Measurements from ENCODE around the gene RNF212B. TPM values are rescaled to one million over a fixed set of nuclear protein-coding genes. Genes with fewer than 3 reads are reported as not detected.

Gene RNF212B
- total RNA-seq, 1 donor from 2014 or later: not detected

GRCh38 chr14:23307146-23307530 lies 69.4 kb downstream of the RNF212B start:
- no peaks in the 10 kb centered on the region for H3K36me3 Mint-ChIP-seq (ENCODE audit: low read depth)
- H3K27me3 Mint-ChIP-seq (ENCODE audit: low read depth): no peaks in the 10 kb centered on the region
- H3K4me3 Mint-ChIP-seq: peak overlapping the region; percentile 93

GRCh38 chr14:23307687-23308644 lies 70.2 kb downstream of the RNF212B start:
- H3K9me3 Mint-ChIP-seq: no peaks in the 10 kb centered on the region
- no peak for DNase-seq (ENCODE audit: low read depth, low spot score)
- peak overlapping the region; percentile 93 for H3K4me3 Mint-ChIP-seq
- peaks cover 37% of the 10 kb centered on the region for H3K4me1 Mint-ChIP-seq
- no peak overlapping the region for H3K27ac Mint-ChIP-seq (ENCODE audit: unreplicated experiment)
- no peaks in the 10 kb centered on the region for H3K36me3 Mint-ChIP-seq (ENCODE audit: low read depth)
- H3K27me3 Mint-ChIP-seq (ENCODE audit: low read depth): no peaks in the 10 kb centered on the region
- no peak for TF ChIP-seq CTCF (conservative IDR thresholded peaks at IDR 0.05)

More at GRCh38 chr14:23307146-23307530, 69.4 kb downstream of the RNF212B start:
- Mint-ChIP-seq H3K4me1 (peaks cover 42% of the 10 kb centered on the region), H3K27ac (ENCODE audit: unreplicated experiment) (peak overlapping the region; percentile 96), H3K9me3 (no peaks in the 10 kb centered on the region)
- DNase-seq (ENCODE audit: low read depth, low spot score): no peak
- no peak for TF ChIP-seq CTCF (conservative IDR thresholded peaks at IDR 0.05)

DNA sequence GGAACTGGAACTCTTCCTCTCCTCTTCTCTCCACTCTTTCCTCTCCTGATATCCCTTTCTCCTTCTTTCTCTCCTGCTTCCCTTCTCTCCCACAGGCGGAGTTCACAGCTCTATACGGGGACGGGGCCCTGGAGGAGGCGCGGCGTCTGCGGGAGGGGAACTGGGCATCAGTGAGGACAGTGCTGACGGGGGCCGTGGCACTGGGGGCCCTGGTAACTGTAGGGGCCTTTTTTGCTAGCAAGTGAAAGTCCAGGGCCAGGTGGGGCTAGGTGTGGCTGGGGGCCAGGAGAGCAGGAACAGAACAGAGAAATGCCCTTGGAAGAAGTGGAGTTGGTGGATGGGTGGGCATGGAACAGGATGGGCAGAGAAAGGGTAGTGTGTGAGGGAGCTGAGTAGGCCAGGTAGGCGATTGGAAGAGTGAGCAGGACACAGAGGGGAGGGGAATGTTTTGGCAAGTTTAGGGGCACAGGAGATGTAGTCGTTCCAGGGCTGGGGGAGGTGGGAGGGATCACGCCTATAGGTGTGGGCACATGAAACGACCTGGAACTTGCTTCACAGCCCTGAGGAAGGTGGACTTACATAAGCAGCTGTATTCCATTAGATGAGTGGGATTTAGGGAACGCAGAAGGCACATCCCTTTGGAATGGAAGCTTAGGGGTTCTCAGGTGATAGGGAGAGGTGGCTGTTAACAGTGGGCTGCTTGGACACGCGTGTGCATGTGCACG lies 71.1 kb downstream of the RNF212B start:
- H3K27ac Mint-ChIP-seq (ENCODE audit: unreplicated experiment): peak overlapping the region; percentile 78
- H3K9me3 Mint-ChIP-seq: no peaks in the 10 kb centered on the region
- no peak for TF ChIP-seq CTCF (conservative IDR thresholded peaks at IDR 0.05)
- H3K4me1 Mint-ChIP-seq: peaks cover 33% of the 10 kb centered on the region
- H3K27me3 Mint-ChIP-seq (ENCODE audit: low read depth): no peaks in the 10 kb centered on the region
- peak overlapping the region; percentile 66 for H3K4me3 Mint-ChIP-seq
- H3K36me3 Mint-ChIP-seq (ENCODE audit: low read depth): no peaks in the 10 kb centered on the region
- no peak for DNase-seq (ENCODE audit: low read depth, low spot score)

GRCh38 chr14:23310546-23310945 lies 72.8 kb downstream of the RNF212B start:
- H3K27me3 Mint-ChIP-seq (ENCODE audit: low read depth): no peaks in the 10 kb centered on the region
- no peaks in the 10 kb centered on the region for H3K9me3 Mint-ChIP-seq
- H3K36me3 Mint-ChIP-seq (ENCODE audit: low read depth): no peaks in the 10 kb centered on the region
- no peak for TF ChIP-seq CTCF (conservative IDR thresholded peaks at IDR 0.05)
- H3K27ac Mint-ChIP-seq (ENCODE audit: unreplicated experiment): no peak overlapping the region
- no peak overlapping the region for H3K4me3 Mint-ChIP-seq
- H3K4me1 Mint-ChIP-seq: peaks cover 29% of the 10 kb centered on the region
- DNase-seq (ENCODE audit: low read depth, low spot score): no peak

GRCh38 chr14:23316300-23316699 lies 78.6 kb downstream of the RNF212B start:
- peaks cover 14% of the 10 kb centered on the region for H3K36me3 Mint-ChIP-seq (ENCODE audit: low read depth)
- H3K9me3 Mint-ChIP-seq: peaks cover 4% of the 10 kb centered on the region
- H3K27ac Mint-ChIP-seq (ENCODE audit: unreplicated experiment): no peak overlapping the region
- no peak overlapping the region for H3K4me3 Mint-ChIP-seq
- no peak for TF ChIP-seq CTCF (conservative IDR thresholded peaks at IDR 0.05)
- peaks cover 5% of the 10 kb centered on the region for H3K27me3 Mint-ChIP-seq (ENCODE audit: low read depth)
- DNase-seq (ENCODE audit: low read depth, low spot score): no peak
- H3K4me1 Mint-ChIP-seq: peaks cover 19% of the 10 kb centered on the region
